ENCODE data around the gene ZMYND11.

GRCh38 chr10:288316-289200, 153.3 kb downstream of the ZMYND11 start:
- no peak for TF ChIP-seq CTCF (IDR thresholded peaks at IDR 0.05)
- no peak for TF ChIP-seq EZH2 (IDR thresholded peaks at IDR 0.05; ENCODE audit: borderline replicate concordance, insufficient read depth, low read depth, low read length, poor library complexity, severe bottlenecking)
